Ovary (tissue), 9 donors: ENCODE results near the gene GPR137C. TPM values are rescaled to one million over a fixed set of nuclear protein-coding genes. Genes with fewer than 3 reads are reported as not detected.

Experiments used
- DNase-seq, 5 donors: peaks; one replicate each; pipeline ENCODE4 v3.0.0-alpha.2; 2019 to 2020
- H3K27ac ChIP-seq, 2 donors: fragments of 200-600 bp; one replicate each; pipeline versions ENCODE4 v1.5.1 to v1.8.0; 2019 to 2022
- H3K27me3 ChIP-seq: fragments of 200-600 bp; one replicate; pipeline ENCODE4 v1.8.0; 2022
- H3K36me3 ChIP-seq: fragments of 200-600 bp; sonication (generic); one replicate; pipeline ENCODE4 v1.5.1; 2019
- H3K4me1 ChIP-seq: one replicate; pipeline ENCODE4 v1.8.1; 2013; ENCODE audit warnings: mild to moderate bottlenecking, moderate library complexity; ENCODE audit not compliant: insufficient read depth
- H3K4me3 ChIP-seq: fragments of 200-600 bp; sonication (generic); one replicate; pipeline ENCODE4 v1.5.1; 2017
- H3K9me3 ChIP-seq, 2 donors: fragments of 200-600 bp in 1 of 2; sonication (generic) in 1 of 2; one replicate each; pipeline versions ENCODE4 v1.5.1 to v1.8.1; 2013 to 2019; ENCODE audit warnings: mild to moderate bottlenecking in 1 of 2, moderate library complexity in 1 of 2
- CTCF ChIP-seq, 3 donors: fragments of 450-650 bp in 2 of 3; fragments of 200-600 bp in 1 of 3; IDR thresholded peaks; one replicate each; pipeline versions ENCODE4 v1.5.1 to v1.8.0; 2016 to 2022; ENCODE audit warnings: antibody characterized with exemption in 3 of 3, mild to moderate bottlenecking in 1 of 3
- EP300 ChIP-seq: sonication (generic); formaldehyde crosslinking; IDR thresholded peaks from one replicate; pipeline ENCODE4 v1.6.1; 2017; ENCODE audit warnings: antibody characterized with exemption
- POLR2A ChIP-seq: fragments of 450-650 bp; IDR thresholded peaks from one replicate; pipeline ENCODE4 v1.6.1; 2017; ENCODE audit warnings: antibody characterized with exemption, mild to moderate bottlenecking, moderate library complexity
- WGBS, 3 donors: extraction: QIAGEN DNeasy Blood & Tissue Kit in 1 of 3; methylation state at CpG; one replicate each; pipeline versions ENCODE4 v1.1.5 to v1.1.7; 2013 to 2017; 5-methylcytosine and 5-hydroxymethylcytosine counted together
- intact Hi-C, 4 donors: fragments of 100-400 bp; cut with DNase I; formaldehyde crosslinking; loops; one replicate each; pipeline versions ENCODE4 v1.11.0 to v1.15.1; 2022 to 2023
- polyA plus RNA-seq, 2 donors: library from polyadenylated mRNA; stranded (reverse); fragments of 200-250 nt in 1 of 2; fragments of 350-450 nt in 1 of 2; fragmentation: Illumina TruSeq in 1 of 2; extraction: RNeasy Lipid Tissue Mini Kit (QIAGEN cat#74804) in 1 of 2; gene quantifications; one replicate each; pipeline ENCODE4 v1.2.3, GENCODE V29; 2013 to 2014
- total RNA-seq, 7 donors: library from RNA; depleted of rRNA in 2 of 7; stranded (reverse); fragments of >200 nt in 2 of 7; fragmentation: NEBNext Ultra II Directional in 3 of 7; extraction: Animal tissue kit (Norgen Biotek cat#: 25700) in 3 of 7; gene quantifications; one replicate each; pipeline versions ENCODE4 v1.1.0 to v1.2.4, GENCODE V29; 2016 to 2023
- donor health status: DM: no; HTN: no; CAD: no; lungs with moderate emphysema.
- donor health status: DM: no; HTN: no; CAD: no.
- donor health status: Bipolar disorder and iron deficiency.
- donor health status: DM: yes; HTN: yes; CAD: no.
- donor health status: DM: no; HTN: no; CAD: no.
- donor health status: DM: yes; HTN: yes; CAD: no.

The GPR137C gene
- total and polyA plus RNA-seq, 9 donors: 0.43 to 1.0 (median 0.50) TPM

- no peak for TF ChIP-seq CTCF (IDR thresholded peaks at IDR 0.05)
- no peak for TF ChIP-seq POLR2A
- TF ChIP-seq EP300: no peak
- Histone ChIP-seq H3K4me3 (no peak overlapping the region), H3K9me3 (no peaks in the 10 kb centered on the region), H3K36me3 (no peaks in the 10 kb centered on the region), H3K27ac (no peak overlapping the region), H3K4me1 (no peaks in the 10 kb centered on the region), H3K27me3 (no peaks in the 10 kb centered on the region)
- intact Hi-C loops: no loop called here
- DNase-seq: no peak
Observed at GRCh38 chr14:52522581-52523345, 29.9 kb upstream of the GPR137C start.

GRCh38 chr14:52527052-52527451 lies 25.6 kb upstream of the GPR137C start:
- Histone ChIP-seq H3K4me1 (no peaks in the 10 kb centered on the region), H3K27me3 (no peaks in the 10 kb centered on the region), H3K27ac (no peak overlapping the region), H3K4me3 (no peak overlapping the region), H3K9me3 (no peaks in the 10 kb centered on the region), H3K36me3 (no peaks in the 10 kb centered on the region)
- DNase-seq: no peak
- TF ChIP-seq POLR2A (no peak), EP300 (no peak)
- WGBS, 3 donors: 88 to 93% (median 91%) methylated on average over 4 of the region's 4 CpGs
- intact Hi-C loops: no loop called here

- Histone ChIP-seq H3K4me3 (no peak overlapping the region), H3K4me1 (no peaks in the 10 kb centered on the region), H3K36me3 (no peaks in the 10 kb centered on the region), H3K27me3 (no peaks in the 10 kb centered on the region), H3K27ac (no peak overlapping the region), H3K9me3 (no peaks in the 10 kb centered on the region)
- intact Hi-C loops: no loop called here
- DNase-seq: no peak
- TF ChIP-seq POLR2A (no peak), CTCF (IDR thresholded peaks at IDR 0.05) (no peak), EP300 (no peak)
Observed at GRCh38 chr14:52531481-52531880, 21.2 kb upstream of the GPR137C start.

GRCh38 chr14:52536269-52536668 lies 16.4 kb upstream of the GPR137C start:
- intact Hi-C loops: no loop called here
- Histone ChIP-seq H3K27me3 (no peaks in the 10 kb centered on the region), H3K36me3 (no peaks in the 10 kb centered on the region), H3K4me1 (no peaks in the 10 kb centered on the region), H3K9me3 (no peaks in the 10 kb centered on the region), H3K4me3 (no peak overlapping the region), H3K27ac (no peak overlapping the region)
- TF ChIP-seq POLR2A (no peak), EP300 (no peak), CTCF (IDR thresholded peaks at IDR 0.05) (no peak)
- DNase-seq: no peak
- 86 to 93% (median 88%) methylated on average over 3 of the region's 3 CpGs for WGBS, 3 donors

GRCh38 chr14:52538623-52539022 lies 14.0 kb upstream of the GPR137C start:
- intact Hi-C loops: no loop called here
- H3K27me3 ChIP-seq: no peaks in the 10 kb centered on the region
- H3K9me3 ChIP-seq: no peaks in the 10 kb centered on the region
- H3K4me1 ChIP-seq: no peaks in the 10 kb centered on the region
- TF ChIP-seq CTCF (IDR thresholded peaks at IDR 0.05) (no peak), POLR2A (no peak), EP300 (no peak)
- H3K36me3 ChIP-seq: no peaks in the 10 kb centered on the region
- H3K4me3 ChIP-seq: no peak overlapping the region
- no peak for DNase-seq
- H3K27ac ChIP-seq: no peak overlapping the region
- 77 to 84% (median 77%) methylated on average over 2 of the region's 2 CpGs for WGBS, 3 donors
